ENCODE data around the gene NUDT13.

- TF ChIP-seq EZH2 (IDR thresholded peaks at IDR 0.05; ENCODE audit: insufficient read depth, poor library complexity, severe bottlenecking), result no peak
- TF ChIP-seq EZH2phosphoT487 (IDR thresholded peaks at IDR 0.05; ENCODE audit: insufficient read depth, low read depth), result no peak
Measured at GRCh38 chr10:73093922-73094850, 16.1 kb upstream of the NUDT13 start.

All from GM23248 (cell line).